ENCODE data around the gene RAP1GAP2. TPM values are rescaled to one million over a fixed set of nuclear protein-coding genes. Genes with fewer than 3 reads are reported as not detected.

The RAP1GAP2 gene
- total RNA-seq, 6 donors from 2014 or later, result 6.3 to 19.4 (median 13.6) TPM

DNA sequence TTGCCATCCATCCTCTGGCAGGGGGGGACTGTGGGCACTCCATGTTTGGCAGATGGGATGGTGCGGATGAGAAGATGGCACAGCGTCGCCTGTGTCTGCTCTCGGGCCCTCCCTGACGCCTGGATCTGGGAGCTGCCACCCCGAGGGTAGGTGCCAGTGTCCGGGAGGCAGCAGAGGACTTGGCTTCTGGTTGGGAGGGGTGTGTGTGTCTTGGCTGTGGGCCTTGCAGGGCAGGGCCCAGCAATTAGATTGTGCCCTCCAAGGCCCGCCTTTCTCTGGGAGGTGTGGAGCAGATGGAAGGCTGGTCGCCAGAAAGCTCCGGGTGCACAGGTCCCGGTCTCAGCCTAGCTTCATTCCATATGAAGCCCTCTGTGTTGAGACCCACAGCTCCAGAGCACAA, 1.4 kb downstream of the RAP1GAP2 start:
- no peak for DNase-seq
- no peaks in the 10 kb centered on the region for H3K9me3 ChIP-seq
- peak overlapping the region in 3 of 4 donors; percentile 35 to 51 (median 44) for H3K4me3 ChIP-seq
- H3K36me3 ChIP-seq, result no peaks in the 10 kb centered on the region
- TF ChIP-seq EP300 (IDR thresholded peaks at IDR 0.05) (no peak), POLR2A (IDR thresholded peaks at IDR 0.05) (no peak), POLR2AphosphoS5 (IDR thresholded peaks at IDR 0.05) (no peak)
- TF ChIP-seq, protein P1, sequence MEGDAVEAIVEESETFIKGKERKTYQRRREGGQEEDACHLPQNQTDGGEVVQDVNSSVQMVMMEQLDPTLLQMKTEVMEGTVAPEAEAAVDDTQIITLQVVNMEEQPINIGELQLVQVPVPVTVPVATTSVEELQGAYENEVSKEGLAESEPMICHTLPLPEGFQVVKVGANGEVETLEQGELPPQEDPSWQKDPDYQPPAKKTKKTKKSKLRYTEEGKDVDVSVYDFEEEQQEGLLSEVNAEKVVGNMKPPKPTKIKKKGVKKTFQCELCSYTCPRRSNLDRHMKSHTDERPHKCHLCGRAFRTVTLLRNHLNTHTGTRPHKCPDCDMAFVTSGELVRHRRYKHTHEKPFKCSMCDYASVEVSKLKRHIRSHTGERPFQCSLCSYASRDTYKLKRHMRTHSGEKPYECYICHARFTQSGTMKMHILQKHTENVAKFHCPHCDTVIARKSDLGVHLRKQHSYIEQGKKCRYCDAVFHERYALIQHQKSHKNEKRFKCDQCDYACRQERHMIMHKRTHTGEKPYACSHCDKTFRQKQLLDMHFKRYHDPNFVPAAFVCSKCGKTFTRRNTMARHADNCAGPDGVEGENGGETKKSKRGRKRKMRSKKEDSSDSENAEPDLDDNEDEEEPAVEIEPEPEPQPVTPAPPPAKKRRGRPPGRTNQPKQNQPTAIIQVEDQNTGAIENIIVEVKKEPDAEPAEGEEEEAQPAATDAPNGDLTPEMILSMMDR (IDR thresholded peaks at IDR 0.05), result no peak
- no peaks in the 10 kb centered on the region for H3K27me3 ChIP-seq
- peaks cover 0 to 9% (median 3%) of the 10 kb centered on the region in 4 donors for H3K4me1 ChIP-seq
- no peak for ATAC-seq (ENCODE audit: low FRiP score in 2 of 2)
- peak overlapping the region in 1 of 4 donors; percentile 72 for H3K27ac ChIP-seq
- WGBS, 2 donors, result 59 to 100% methylated on average over 1 to 11 of the region's 11 CpGs

DNA sequence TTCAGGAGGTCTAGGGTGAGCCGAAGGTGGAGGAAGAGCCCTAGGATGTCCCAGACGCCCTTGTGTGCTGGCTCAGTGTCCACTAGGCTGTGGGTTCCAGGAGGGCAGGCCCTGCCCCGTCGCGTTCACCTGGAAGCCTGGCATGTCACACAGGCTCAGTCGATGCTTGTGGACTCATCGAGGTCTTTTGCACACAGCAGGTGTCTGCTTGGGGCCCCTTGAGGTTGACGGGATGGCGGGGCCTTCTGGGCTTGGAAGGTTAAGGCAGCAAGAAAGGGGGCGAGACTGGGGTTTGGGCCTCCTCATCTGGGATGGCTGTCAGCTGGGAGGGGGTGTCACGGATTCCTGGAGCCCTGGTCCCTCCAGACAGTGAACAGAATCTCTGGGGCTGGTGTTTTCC, 1.9 kb downstream of the RAP1GAP2 start:
- Histone ChIP-seq H3K9me3 (no peaks in the 10 kb centered on the region), H3K27ac (no peak overlapping the region), H3K4me1 (peaks cover 0 to 7% (median 3%) of the 10 kb centered on the region in 4 donors), H3K27me3 (no peaks in the 10 kb centered on the region), H3K36me3 (no peaks in the 10 kb centered on the region), H3K4me3 (no peak overlapping the region)
- no peak for TF ChIP-seq POLR2A (IDR thresholded peaks at IDR 0.05)
- TF ChIP-seq, protein P1 (IDR thresholded peaks at IDR 0.05), result no peak
- TF ChIP-seq EP300 (IDR thresholded peaks at IDR 0.05), result no peak
- no peak for TF ChIP-seq POLR2AphosphoS5 (IDR thresholded peaks at IDR 0.05)
- 86 to 87% methylated on average over 9 to 11 of the region's 11 CpGs for WGBS, 2 donors
- no peak for ATAC-seq (ENCODE audit: low FRiP score in 2 of 2)
- no peak for DNase-seq

GRCh38 chr17:2798678-2799077, 2.4 kb downstream of the RAP1GAP2 start:
- TF ChIP-seq POLR2A (IDR thresholded peaks at IDR 0.05), result no peak
- TF ChIP-seq EP300 (IDR thresholded peaks at IDR 0.05), result no peak
- TF ChIP-seq, protein P1 (IDR thresholded peaks at IDR 0.05), result no peak
- TF ChIP-seq POLR2AphosphoS5 (IDR thresholded peaks at IDR 0.05), result no peak
- H3K4me1 ChIP-seq, result peaks cover 0 to 7% (median 3%) of the 10 kb centered on the region in 4 donors
- DNase-seq, result no peak

GRCh38 chr17:2799653-2800052, 3.4 kb downstream of the RAP1GAP2 start:
- no peak overlapping the region for H3K4me3 ChIP-seq
- ATAC-seq (ENCODE audit: low FRiP score in 2 of 2), result no peak
- H3K27me3 ChIP-seq, result no peaks in the 10 kb centered on the region
- no peak for DNase-seq
- no peaks in the 10 kb centered on the region for H3K9me3 ChIP-seq
- no peak for TF ChIP-seq POLR2A (IDR thresholded peaks at IDR 0.05)
- TF ChIP-seq, protein P1 (IDR thresholded peaks at IDR 0.05), result no peak
- no peak for TF ChIP-seq EP300 (IDR thresholded peaks at IDR 0.05)
- no peak for TF ChIP-seq POLR2AphosphoS5 (IDR thresholded peaks at IDR 0.05)
- no peak overlapping the region for H3K27ac ChIP-seq
- 80 to 82% methylated on average over 5 to 7 of the region's 7 CpGs for WGBS, 2 donors
- H3K4me1 ChIP-seq, result peaks cover 0 to 7% (median 3%) of the 10 kb centered on the region in 4 donors
- no peaks in the 10 kb centered on the region for H3K36me3 ChIP-seq

More at GRCh38 chr17:2798678-2799077, 2.4 kb downstream of the RAP1GAP2 start:
- Histone ChIP-seq H3K27me3 (no peaks in the 10 kb centered on the region), H3K9me3 (no peaks in the 10 kb centered on the region), H3K27ac (no peak overlapping the region), H3K4me3 (no peak overlapping the region), H3K36me3 (no peaks in the 10 kb centered on the region)
- 48% methylated on average over 7 of the region's 11 CpGs; no CpG with 5 or more reads in 1 of the 2 donors for WGBS, 2 donors
- ATAC-seq (ENCODE audit: low FRiP score in 2 of 2), result no peak

GRCh38 chr17:2800367-2800766, 4.1 kb downstream of the RAP1GAP2 start:
- Histone ChIP-seq H3K4me3 (no peak overlapping the region), H3K27me3 (no peaks in the 10 kb centered on the region), H3K27ac (no peak overlapping the region), H3K9me3 (no peaks in the 10 kb centered on the region), H3K36me3 (no peaks in the 10 kb centered on the region), H3K4me1 (peaks cover 0 to 5% (median 2%) of the 10 kb centered on the region in 4 donors)
- TF ChIP-seq POLR2A (IDR thresholded peaks at IDR 0.05), result no peak
- TF ChIP-seq, protein P1 (IDR thresholded peaks at IDR 0.05), result no peak
- TF ChIP-seq POLR2AphosphoS5 (IDR thresholded peaks at IDR 0.05), result no peak
- no peak for TF ChIP-seq EP300 (IDR thresholded peaks at IDR 0.05)
- 77 to 80% methylated on average over 6 to 11 of the region's 11 CpGs for WGBS, 2 donors
- no peak for DNase-seq
- ATAC-seq (ENCODE audit: low FRiP score in 2 of 2), result no peak
